IMR-90 (cell line): ENCODE data around the gene FBXW12. TPM values are rescaled to one million over a fixed set of nuclear protein-coding genes. Genes with fewer than 3 reads are reported as not detected.

Experiments
- ATAC-seq: fragments of 200-7000 bp; cut with Tn5 transposase; 2 replicates; pipeline ENCODE4 v1.9.1; 2020; ENCODE audit warnings: low read depth, mild to moderate bottlenecking, moderate library complexity
- BruUV-seq: library from RNA; stranded (reverse); fragments of 400-500 nt; replicated peaks from 2 replicates; lab custom pipeline; 2021; lab: Mats Ljungman, UMichigan
- CTCF ChIA-PET: fragments of 300-600 bp; formaldehyde crosslinking; extraction: SDS; loops from one replicate; lab custom pipeline; 2021; ENCODE audit warnings: antibody characterized with exemption; lab: Yijun Ruan, JAX
- POLR2A ChIA-PET: fragments of 300-600 bp; sonication (Branson Sonifier 250); formaldehyde crosslinking; loops from one replicate; lab custom pipeline; 2022; ENCODE audit warnings: antibody characterized with exemption; ENCODE audit not compliant: unreplicated experiment; lab: Charles Lee
- DNase-seq: peaks from one replicate; pipeline ENCODE4 v3.0.0; 2013
- H2AFZ ChIP-seq: replicated peaks from 2 replicates; pipeline ENCODE3; 2013; ENCODE audit warnings: low read length, mild to moderate bottlenecking; ENCODE audit not compliant: poor library complexity
- H2AK5ac ChIP-seq: 2 replicates; pipeline ENCODE4 v1.6.1; 2013; ENCODE audit warnings: low read depth, low read length, inconsistent platforms
- H2AK9ac ChIP-seq: replicated peaks from 2 replicates; pipeline ENCODE3; 2013; ENCODE audit warnings: mild to moderate bottlenecking, low read depth, low read length, moderate library complexity; ENCODE audit not compliant: poor library complexity
- H2BK120ac ChIP-seq: 2 replicates; pipeline ENCODE4 v1.6.1; 2013; ENCODE audit warnings: low read depth, low read length, inconsistent platforms
- H2BK15ac ChIP-seq: 3 replicates; pipeline ENCODE4 v1.6.1; 2013; ENCODE audit warnings: low read depth, low read length, inconsistent platforms
- H2BK20ac ChIP-seq: 2 replicates; pipeline ENCODE4 v1.6.1; 2013; ENCODE audit warnings: low read depth, mild to moderate bottlenecking, inconsistent platforms, low read length, moderate library complexity
- H2BK5ac ChIP-seq: 2 replicates; pipeline ENCODE4 v1.6.1; 2013; ENCODE audit warnings: mild to moderate bottlenecking, low read depth, low read length, inconsistent platforms; ENCODE audit not compliant: poor library complexity, severe bottlenecking
- H3K14ac ChIP-seq: replicated peaks from 2 replicates; pipeline ENCODE4 v1.6.1; 2013; ENCODE audit warnings: low read depth, low read length, inconsistent platforms
- H3K18ac ChIP-seq: 2 replicates; pipeline ENCODE4 v1.6.1; 2013; ENCODE audit warnings: low read depth, low read length, control low read depth
- H3K23ac ChIP-seq: 2 replicates; pipeline ENCODE4 v1.6.1; 2013; ENCODE audit warnings: low read depth, low read length, inconsistent platforms
- H3K27ac ChIP-seq: 2 replicates; pipeline ENCODE4 v1.5.1; 2013; ENCODE audit warnings: mild to moderate bottlenecking, control low read depth, low read length; ENCODE audit not compliant: insufficient read depth
- H3K27me3 ChIP-seq: 2 replicates; pipeline ENCODE4 v1.6.1; 2013; ENCODE audit warnings: low read length; ENCODE audit not compliant: control insufficient read depth, insufficient read depth
- H3K36me3 ChIP-seq: 2 replicates; pipeline ENCODE4 v1.6.1; 2013; ENCODE audit warnings: low read length, mixed read lengths; ENCODE audit not compliant: control insufficient read depth, insufficient read depth
- H3K4ac ChIP-seq: 2 replicates; pipeline ENCODE4 v1.6.1; 2013; ENCODE audit warnings: low read depth, low read length, inconsistent platforms
- H3K4me1 ChIP-seq: 2 replicates; pipeline ENCODE4 v1.6.1; 2013; ENCODE audit warnings: low read length, mixed read lengths; ENCODE audit not compliant: control insufficient read depth, insufficient read depth
- H3K4me2 ChIP-seq: 2 replicates; pipeline ENCODE4 v1.6.1; 2013; ENCODE audit warnings: low read depth, mild to moderate bottlenecking, control low read depth, low read length, moderate library complexity
- H3K4me3 ChIP-seq: 2 replicates; pipeline ENCODE4 v1.5.1; 2013; ENCODE audit warnings: low read depth, mild to moderate bottlenecking, control low read depth, low read length, moderate library complexity; ENCODE audit not compliant: insufficient read depth
- H3K56ac ChIP-seq: 2 replicates; pipeline ENCODE4 v1.6.1; 2013; ENCODE audit warnings: low read length, inconsistent platforms; ENCODE audit not compliant: insufficient read depth; ENCODE audit errors: extremely low read depth
- H3K79me1 ChIP-seq, 2 experiments: 2 replicates each; pipeline ENCODE4 v1.6.1; 2013; ENCODE audit warnings: low read length in 2 of 2, inconsistent platforms in 1 of 2, low read depth in 1 of 2
- H3K9ac ChIP-seq: 2 replicates; pipeline ENCODE4 v1.6.1; 2013; ENCODE audit warnings: low read depth, low read length, control low read depth
- H3K9me1 ChIP-seq: 2 replicates; pipeline ENCODE4 v1.6.1; 2013; ENCODE audit warnings: low read length, inconsistent platforms; ENCODE audit not compliant: insufficient read depth
- H3K9me3 ChIP-seq: 2 replicates; pipeline ENCODE4 v1.6.1; 2013; ENCODE audit warnings: low read length; ENCODE audit not compliant: control insufficient read depth, insufficient read depth
- H4K20me1 ChIP-seq: 2 replicates; pipeline ENCODE4 v1.6.1; 2013; ENCODE audit warnings: low read length, inconsistent platforms; ENCODE audit not compliant: insufficient read depth
- H4K5ac ChIP-seq: 2 replicates; pipeline ENCODE4 v1.6.1; 2013; ENCODE audit warnings: mild to moderate bottlenecking, low read depth, low read length, control low read depth
- H4K8ac ChIP-seq, 2 experiments: 2 replicates each; pipeline ENCODE4 v1.6.1; 2013; ENCODE audit warnings: low read depth in 2 of 2, low read length in 2 of 2, control low read depth in 1 of 2, inconsistent platforms in 1 of 2
- H4K91ac ChIP-seq: 2 replicates; pipeline ENCODE4 v1.6.1; 2013; ENCODE audit warnings: low read depth, low read length, inconsistent platforms; ENCODE audit not compliant: insufficient read depth
- BHLHE40 ChIP-seq: fragments of 150-350 bp; IDR thresholded peaks from 2 replicates; pipeline ENCODE4 v1.6.1; 2016; ENCODE audit warnings: mild to moderate bottlenecking, low read depth, low read length
- ELK1 ChIP-seq: fragments of 150-350 bp; IDR thresholded peaks from 2 replicates; pipeline ENCODE4 v1.6.1; 2016; ENCODE audit warnings: low read depth, mild to moderate bottlenecking, low read length, moderate library complexity, borderline replicate concordance
- MAFK ChIP-seq: IDR thresholded peaks from 2 replicates; pipeline ENCODE4 v1.6.1; 2012; ENCODE audit warnings: low read depth, low read length, improper control_type of control experiment
- MAZ ChIP-seq: IDR thresholded peaks from 2 replicates; pipeline ENCODE4 v1.6.1; 2012; ENCODE audit warnings: low read depth, mild to moderate bottlenecking, low read length, improper control_type of control experiment, moderate library complexity, borderline replicate concordance
- POLR2A ChIP-seq: IDR thresholded peaks from 2 replicates; pipeline ENCODE4 v1.6.1; 2012; ENCODE audit warnings: mild to moderate bottlenecking, low read depth, low read length
- RCOR1 ChIP-seq: IDR thresholded peaks from 2 replicates; pipeline ENCODE4 v1.6.1; 2012; ENCODE audit warnings: mild to moderate bottlenecking, low read length, improper control_type of control experiment; ENCODE audit not compliant: insufficient replicate concordance
- USF2 ChIP-seq: fragments of 150-350 bp; IDR thresholded peaks from 2 replicates; pipeline ENCODE4 v1.6.1; 2017; ENCODE audit warnings: mild to moderate bottlenecking, antibody characterized with exemption, low read length, low read depth
- WGBS, 2 experiments: methylation state at CpG; one replicate each; pipeline versions ENCODE4 v1.1.5 to v1.1.7; 2013; ENCODE audit warnings: missing lambda C conversion rate in 2 of 2; ENCODE audit not compliant: insufficient read length in 1 of 2; ENCODE audit errors: extremely low coverage in 2 of 2; 5-methylcytosine and 5-hydroxymethylcytosine counted together
- dilution Hi-C: fragments of 300-500 bp; cut with HindIII; formaldehyde crosslinking; loops from one replicate; pipeline ENCODE4 v1.14.3; 2018; ENCODE audit warnings: low sequenced_read_pairs; ENCODE audit not compliant: unreplicated experiment
- in situ Hi-C: fragments of 300-500 bp; cut with MboI; formaldehyde crosslinking; loops from 3 replicates; pipeline ENCODE4 v1.14.3; 2019; ENCODE audit warnings: low sequenced_read_pairs, inconsistent platforms, mixed read lengths
- intact Hi-C: fragments of 100-400 bp; cut with micrococcal nuclease; formaldehyde crosslinking; loops from 2 replicates; pipeline ENCODE4 v1.10.0; 2022
- polyA plus RNA-seq, 3 experiments: library from polyadenylated mRNA; depleted of rRNA; stranded (reverse); fragments of >200 nt; gene quantifications; 2 replicates each; pipeline ENCODE4 v1.2.3, GENCODE V29; 2012; ENCODE audit warnings: low replicate concordance in 1 of 3
- total RNA-seq: library from RNA; depleted of rRNA; stranded (reverse); fragments of >200 nt; gene quantifications from 2 replicates; pipeline ENCODE4 v1.2.3, GENCODE V29; 2012

FBXW12 gene
- total and polyA plus RNA-seq, 2 of the 4 experiments (the other 2 are of a cell fraction): not detected

DNA sequence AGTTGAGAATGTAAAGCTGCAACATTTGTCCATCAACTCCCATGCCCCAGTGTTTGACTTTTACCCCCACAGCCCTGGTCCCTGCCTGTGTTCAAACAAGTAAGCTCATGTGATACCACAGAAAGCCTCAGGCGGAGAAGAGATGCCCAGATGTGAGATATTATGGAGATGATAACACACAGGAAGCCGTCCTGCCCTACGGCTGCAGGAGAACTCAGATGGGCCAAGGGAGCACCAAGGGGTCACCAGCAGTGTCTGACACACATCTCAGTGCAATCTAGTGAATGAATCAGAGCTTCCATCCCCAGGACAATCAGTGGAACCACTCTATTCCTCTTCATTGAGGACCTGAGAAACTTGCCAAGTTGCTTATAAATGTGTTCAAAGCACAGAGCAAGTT, 24.5 kb upstream of the FBXW12 start:
- Histone ChIP-seq H2BK120ac (no peak overlapping the region), H2BK5ac (no peak overlapping the region), H3K14ac (no peak overlapping the region), H3K9me1 (no peaks in the 10 kb centered on the region), H2AFZ (no peak overlapping the region), H2AK5ac (no peak overlapping the region), H3K36me3 (no peaks in the 10 kb centered on the region), H2BK15ac (no peak overlapping the region), H3K23ac (no peak overlapping the region), H3K4me1 (no peaks in the 10 kb centered on the region), H3K4me2 (no peak overlapping the region), H3K9me3 (no peaks in the 10 kb centered on the region), H3K56ac (no peak overlapping the region), H2BK20ac (no peak overlapping the region), H3K4me3 (no peak overlapping the region), H2AK9ac (no peak overlapping the region), H4K91ac (no peak overlapping the region), H4K8ac (no peak overlapping the region), H4K5ac (no peak overlapping the region), H4K20me1 (no peaks in the 10 kb centered on the region), H3K18ac (no peak overlapping the region), H3K4ac (no peak overlapping the region), H3K27me3 (peaks cover 12% of the 10 kb centered on the region), H3K9ac (no peak overlapping the region), H3K79me1 (no peaks in the 10 kb centered on the region), H3K27ac (no peak overlapping the region)
- ATAC-seq: no peak
- dilution Hi-C loops (no loop called here), in situ Hi-C loops (no loop called here), intact Hi-C loops (no loop called here)
- DNase-seq: no peak
- BruUV-seq: no TSS peak
- CTCF ChIA-PET: no interaction called here
- TF ChIP-seq BHLHE40 (no peak), POLR2A (no peak), ELK1 (no peak), RCOR1 (no peak), MAFK (no peak), USF2 (no peak), MAZ (no peak)
- no CpG with 5 or more reads among the region's 3 CpGs for WGBS, 2 experiments
- POLR2A ChIA-PET: no interaction called here
